ENCODE data around the gene TBX1. TPM values are rescaled to one million over a fixed set of nuclear protein-coding genes. Genes with fewer than 3 reads are reported as not detected.

The TBX1 gene
- polyA plus RNA-seq (ENCODE audit: insufficient read depth in 1 of 5, insufficient read length in 5 of 5, low replicate concordance in 1 of 5), result 10 to 100 TPM in 2 of 5 donors, 1 to 10 TPM in 3; 6.9 to 16.8 (median 8.5) TPM
- long read RNA-seq, donor 1, partial matches to known transcripts, result 0 of 5 reads
- long read RNA-seq, donor 1, other reads (novel, unspliced or antisense), result 0 of 5 reads
- long read RNA-seq, donor 2, partial matches to known transcripts, result 0 of 1 reads
- long read RNA-seq, donor 2, other reads (novel, unspliced or antisense), result 0 of 1 reads
- long read RNA-seq, donor 3, partial matches to known transcripts, result 11 of 12 reads
- long read RNA-seq, donor 3, other reads (novel, unspliced or antisense), result 0 of 12 reads
- long read RNA-seq, donor 4, partial matches to known transcripts, result 0 of 3 reads
- long read RNA-seq, donor 4, other reads (novel, unspliced or antisense), result 0 of 3 reads
- long read RNA-seq, donor 5, partial matches to known transcripts, result 10 of 15 reads
- long read RNA-seq, donor 5, other reads (novel, unspliced or antisense), result 0 of 15 reads
- long read RNA-seq, donor 6, partial matches to known transcripts, result 0 of 4 reads
- long read RNA-seq, donor 6, other reads (novel, unspliced or antisense), result 0 of 4 reads
- long read RNA-seq, donor 7, partial matches to known transcripts, result 15 of 17 reads
- long read RNA-seq, donor 7, other reads (novel, unspliced or antisense), result 0 of 17 reads
- long read RNA-seq, donor 8, result 0 reads

- no peak for DNase-seq
Measured at GRCh38 chr22:19760058-19760950, at the start of gene TBX1. TSS of gene TBX1 (plus strand) at chr22:19760778. CDS start at chr22:19760844, 66 bp downstream.

- no peak for DNase-seq
Measured at GRCh38 chr22:19713245-19713644, 47.3 kb upstream of the TBX1 start.

- no peak for DNase-seq
Measured at GRCh38 chr22:19713650-19714311, 46.8 kb upstream of the TBX1 start.

GRCh38 chr22:19714312-19715187, 46.0 kb upstream of the TBX1 start, which contains the start of gene SEPTIN5:
TSS of gene SEPTIN5 (plus strand) at chr22:19714503. CDS start at chr22:19714589, 86 bp downstream.
- no peak for DNase-seq

- DNase-seq, result no peak
Measured at GRCh38 chr22:19715188-19715930, 45.2 kb upstream of the TBX1 start.

GRCh38 chr22:19716041-19716828, 44.3 kb upstream of the TBX1 start:
- DNase-seq, result no peak

- DNase-seq, result no peak
Measured at GRCh38 chr22:19716829-19717105, 43.8 kb upstream of the TBX1 start.

- no peak for DNase-seq
Measured at GRCh38 chr22:19717181-19717580, 43.4 kb upstream of the TBX1 start.

GRCh38 chr22:19717691-19718455, 42.7 kb upstream of the TBX1 start:
- peak; percentile 78 to 79 for DNase-seq

- DNase-seq, result no peak
Measured at GRCh38 chr22:19718456-19719049, 42.0 kb upstream of the TBX1 start.

- DNase-seq, result peak in 1 of 2 donors; percentile 42
Measured at GRCh38 chr22:19719050-19719482, 41.5 kb upstream of the TBX1 start.

GRCh38 chr22:19719488-19720021, 41.0 kb upstream of the TBX1 start:
- DNase-seq, result no peak

GRCh38 chr22:19720150-19720827, 40.3 kb upstream of the TBX1 start:
- DNase-seq, result no peak

GRCh38 chr22:19720999-19721329, 39.6 kb upstream of the TBX1 start:
- DNase-seq, result no peak

- no peak for DNase-seq
Measured at GRCh38 chr22:19721330-19722177, 39.0 kb upstream of the TBX1 start.
